ENCODE measurements around the gene STAB2.

STAB2 gene

GRCh38 chr12:103690426-103690825, 103.4 kb downstream of the STAB2 start:
- no peak for DNase-seq (ENCODE audit: low read depth in 2 of 2)

- DNase-seq (ENCODE audit: low read depth in 2 of 2), result no peak
Observed at GRCh38 chr12:103691063-103691462, 104.0 kb downstream of the STAB2 start.

GRCh38 chr12:103696101-103696500, 109.0 kb downstream of the STAB2 start:
- no peak for DNase-seq (ENCODE audit: low read depth in 2 of 2)

- no peak for DNase-seq (ENCODE audit: low read depth in 2 of 2)
Observed at GRCh38 chr12:103697971-103698751, 111.1 kb downstream of the STAB2 start.

GRCh38 chr12:103698752-103699560, 111.9 kb downstream of the STAB2 start:
- no peak for DNase-seq (ENCODE audit: low read depth in 2 of 2)

GRCh38 chr12:103705098-103705497, 118.0 kb downstream of the STAB2 start:
- DNase-seq (ENCODE audit: low read depth in 2 of 2), result no peak

- DNase-seq (ENCODE audit: low read depth in 2 of 2), result no peak
Observed at GRCh38 chr12:103705927-103706326, 118.9 kb downstream of the STAB2 start.

GRCh38 chr12:103707446-103707845, 120.4 kb downstream of the STAB2 start:
- DNase-seq (ENCODE audit: low read depth in 2 of 2), result no peak

GRCh38 chr12:103710544-103710943, 123.5 kb downstream of the STAB2 start:
- no peak for DNase-seq (ENCODE audit: low read depth in 2 of 2)

GRCh38 chr12:103712216-103712615, 125.1 kb downstream of the STAB2 start:
- no peak for DNase-seq (ENCODE audit: low read depth in 2 of 2)

GRCh38 chr12:103715494-103715893, 128.4 kb downstream of the STAB2 start:
- DNase-seq (ENCODE audit: low read depth in 2 of 2), result no peak

GRCh38 chr12:103716517-103717196, 129.6 kb downstream of the STAB2 start:
- no peak for DNase-seq (ENCODE audit: low read depth in 2 of 2)

GRCh38 chr12:103725398-103725797, 138.3 kb downstream of the STAB2 start:
- no peak for DNase-seq (ENCODE audit: low read depth in 2 of 2)

GRCh38 chr12:103727638-103728037, 140.6 kb downstream of the STAB2 start:
- no peak for DNase-seq (ENCODE audit: low read depth in 2 of 2)

- no peak for DNase-seq (ENCODE audit: low read depth in 2 of 2)
Observed at GRCh38 chr12:103728323-103728722, 141.2 kb downstream of the STAB2 start.

GRCh38 chr12:103729499-103729898, 142.4 kb downstream of the STAB2 start:
- no peak for DNase-seq (ENCODE audit: low read depth in 2 of 2)

GRCh38 chr12:103731539-103731938, 144.5 kb downstream of the STAB2 start:
- DNase-seq (ENCODE audit: low read depth in 2 of 2), result no peak

GRCh38 chr12:103734863-103735262, 147.8 kb downstream of the STAB2 start:
- no peak for DNase-seq (ENCODE audit: low read depth in 2 of 2)

GRCh38 chr12:103735291-103735690, 148.2 kb downstream of the STAB2 start:
- no peak for DNase-seq (ENCODE audit: low read depth in 2 of 2)

- no peak for DNase-seq (ENCODE audit: low read depth in 2 of 2)
Observed at GRCh38 chr12:103736572-103736971, 149.5 kb downstream of the STAB2 start.

GRCh38 chr12:103737881-103738280, 150.8 kb downstream of the STAB2 start:
- no peak for DNase-seq (ENCODE audit: low read depth in 2 of 2)

- no peak for DNase-seq (ENCODE audit: low read depth in 2 of 2)
Observed at GRCh38 chr12:103742349-103742932, 155.4 kb downstream of the STAB2 start.
